Common myeloid progenitor, CD34-positive (primary cell): ENCODE results near the gene PIK3R2.
A peak's percentile ranks its signal among the peaks of the same experiment; 100 is the strongest.

Experiments used
- CTCF ChIA-PET: fragments of 350-600 bp; sonication (Branson Sonifier 250); formaldehyde crosslinking; loops from one replicate; lab custom pipeline; 2021; ENCODE audit warnings: antibody characterized with exemption; lab: Charles Lee
- POLR2A ChIA-PET: fragments of 350-600 bp; sonication (Branson Sonifier 250); formaldehyde crosslinking; loops from one replicate; lab custom pipeline; 2021; ENCODE audit warnings: antibody characterized with exemption; lab: Charles Lee
- DNase-seq, 3 donors: peaks; one replicate each; pipeline versions ENCODE4 v3.0.0 to v3.0.0-alpha.2; 2013
- H3K27ac ChIP-seq, 2 experiments: 1 replicate in 1 of 2; 2 replicates in 1 of 2; pipeline ENCODE4 v1.7.0; 2013; ENCODE audit warnings: inconsistent platforms in 2 of 2, low read length in 2 of 2, mild to moderate bottlenecking in 2 of 2, low read depth in 1 of 2, moderate library complexity in 1 of 2; ENCODE audit not compliant: severe bottlenecking in 2 of 2, insufficient read depth in 1 of 2, poor library complexity in 1 of 2
- H3K27me3 ChIP-seq, 5 experiments: replicated peaks in 2 of 5; 1 replicate in 3 of 5; 2 replicates in 2 of 5; pipeline versions ENCODE4 v1.6.1 to v1.7.0; 2013; ENCODE audit warnings: low read length in 4 of 5, mild to moderate bottlenecking in 2 of 5, moderate library complexity in 2 of 5, inconsistent platforms in 1 of 5; ENCODE audit not compliant: insufficient read depth in 5 of 5, control insufficient read depth in 4 of 5
- H3K36me3 ChIP-seq, 4 experiments: 1 replicate in 2 of 4; 2 replicates in 2 of 4; pipeline versions ENCODE4 v1.6.1 to v1.7.0; 2013; ENCODE audit warnings: low read length in 3 of 4, control low read depth in 1 of 4, mild to moderate bottlenecking in 1 of 4; ENCODE audit not compliant: control insufficient read depth in 4 of 4, insufficient read depth in 4 of 4
- H3K4me1 ChIP-seq, 4 experiments: 1 replicate in 3 of 4; 2 replicates in 1 of 4; pipeline versions ENCODE4 v1.6.1 to v1.7.1; 2013; ENCODE audit warnings: low read length in 3 of 4, mild to moderate bottlenecking in 3 of 4, control low read depth in 1 of 4, inconsistent platforms in 1 of 4, moderate library complexity in 1 of 4; ENCODE audit not compliant: control insufficient read depth in 4 of 4, insufficient read depth in 4 of 4; ENCODE audit errors: control extremely low read depth in 1 of 4
- H3K4me3 ChIP-seq, 7 experiments: 1 replicate in 4 of 7; 2 replicates in 3 of 7; pipeline versions ENCODE4 v1.5.1 to v1.7.0; 2013; ENCODE audit warnings: mild to moderate bottlenecking in 7 of 7, low read length in 6 of 7, moderate library complexity in 6 of 7, inconsistent platforms in 2 of 7, low read depth in 2 of 7, control low read depth in 1 of 7; ENCODE audit not compliant: insufficient read depth in 4 of 7, control insufficient read depth in 1 of 7; ENCODE audit errors: extremely low read depth in 1 of 7
- H3K9me3 ChIP-seq, 5 experiments: 1 replicate in 4 of 5; 2 replicates in 1 of 5; pipeline versions ENCODE4 v1.6.1 to v1.7.1; 2013; ENCODE audit warnings: low read length in 4 of 5, mild to moderate bottlenecking in 2 of 5, inconsistent platforms in 1 of 5, low read depth in 1 of 5, moderate library complexity in 1 of 5; ENCODE audit not compliant: control insufficient read depth in 4 of 5, insufficient read depth in 2 of 5; ENCODE audit errors: control extremely low read depth in 1 of 5
- WGBS: methylation state at CpG from one replicate; pipeline ENCODE4 v1.1.5; 2013; ENCODE audit not compliant: insufficient coverage; 5-methylcytosine and 5-hydroxymethylcytosine counted together

PIK3R2 gene

DNA sequence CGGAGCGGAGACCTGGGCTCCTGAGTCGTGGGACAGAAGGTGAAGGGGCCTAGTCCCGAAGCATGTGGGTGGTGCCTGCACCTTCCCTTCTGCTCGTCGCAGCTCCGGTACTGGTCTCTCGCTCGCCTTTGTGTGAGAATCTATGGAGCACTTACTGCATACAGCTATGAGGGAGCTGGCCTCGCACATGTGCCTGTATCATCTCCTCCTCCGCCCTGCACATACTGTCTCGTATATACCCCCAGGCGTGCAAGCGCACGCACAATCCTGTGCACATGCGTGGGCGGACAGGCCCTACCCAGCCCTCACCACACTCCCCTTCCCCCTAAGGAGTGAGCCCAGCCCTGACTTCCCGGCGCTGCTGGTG is 8.7 kb downstream of the PIK3R2 start:
- Histone ChIP-seq H3K4me3 (peak overlapping the region in 4 of 7 experiments; percentile 21 to 34 (median 32)), H3K4me1 (peaks cover 0 to 29% (median 23%) of the 10 kb centered on the region in 4 experiments), H3K36me3 (peaks cover 0 to 57% (median 31%) of the 10 kb centered on the region in 4 experiments), H3K27me3 (no peaks in the 10 kb centered on the region), H3K9me3 (no peaks in the 10 kb centered on the region), H3K27ac (no peak overlapping the region)
- ChIA-PET POLR2A (no interaction called here), CTCF (interaction anchor here (1.1 to 2.9 kb wide), 6 partner anchors 11 to 163 kb away, joined by 3 to 18 read pairs (median 6); partner anchors contain the start of gene IFI30)
- 77% methylated on average over 14 of the region's 19 CpGs for WGBS
- no peak for DNase-seq

DNA sequence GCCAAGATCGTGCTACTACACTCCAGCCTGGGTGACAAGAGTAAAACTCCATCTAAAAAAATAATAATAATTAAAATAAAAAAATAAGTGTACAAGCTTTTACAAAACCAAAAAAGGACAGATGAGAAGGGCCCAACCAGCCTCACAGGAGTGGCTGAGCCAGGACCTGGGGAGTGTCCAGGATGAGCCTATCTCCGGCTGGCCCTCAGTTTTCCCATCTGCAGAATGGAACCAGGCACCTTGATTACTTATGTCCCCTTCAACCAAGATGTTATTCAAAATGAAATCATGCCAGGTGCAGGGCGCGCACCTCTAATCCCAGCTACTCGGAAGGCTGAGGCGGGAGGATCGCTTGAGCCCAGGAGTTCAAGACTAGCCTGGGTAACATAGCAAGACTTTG is 11.1 kb downstream of the PIK3R2 start:
- CTCF ChIA-PET: interaction anchor here (0.6 to 2.0 kb wide), 6 partner anchors 8 to 88 kb away, joined by 3 to 7 read pairs (median 4); partner anchors contain the start of gene PIK3R2
- no peaks in the 10 kb centered on the region for H3K27me3 ChIP-seq
- POLR2A ChIA-PET: no interaction called here
- no peak overlapping the region for H3K4me3 ChIP-seq
- no peak for DNase-seq
- WGBS: 86% methylated on average over 1 of the region's 7 CpGs
- H3K9me3 ChIP-seq: no peaks in the 10 kb centered on the region
- H3K27ac ChIP-seq: no peak overlapping the region
- peaks cover 0 to 16% (median 14%) of the 10 kb centered on the region in 4 experiments for H3K4me1 ChIP-seq
- peaks cover 5 to 66% (median 42%) of the 10 kb centered on the region in 4 experiments for H3K36me3 ChIP-seq

DNA sequence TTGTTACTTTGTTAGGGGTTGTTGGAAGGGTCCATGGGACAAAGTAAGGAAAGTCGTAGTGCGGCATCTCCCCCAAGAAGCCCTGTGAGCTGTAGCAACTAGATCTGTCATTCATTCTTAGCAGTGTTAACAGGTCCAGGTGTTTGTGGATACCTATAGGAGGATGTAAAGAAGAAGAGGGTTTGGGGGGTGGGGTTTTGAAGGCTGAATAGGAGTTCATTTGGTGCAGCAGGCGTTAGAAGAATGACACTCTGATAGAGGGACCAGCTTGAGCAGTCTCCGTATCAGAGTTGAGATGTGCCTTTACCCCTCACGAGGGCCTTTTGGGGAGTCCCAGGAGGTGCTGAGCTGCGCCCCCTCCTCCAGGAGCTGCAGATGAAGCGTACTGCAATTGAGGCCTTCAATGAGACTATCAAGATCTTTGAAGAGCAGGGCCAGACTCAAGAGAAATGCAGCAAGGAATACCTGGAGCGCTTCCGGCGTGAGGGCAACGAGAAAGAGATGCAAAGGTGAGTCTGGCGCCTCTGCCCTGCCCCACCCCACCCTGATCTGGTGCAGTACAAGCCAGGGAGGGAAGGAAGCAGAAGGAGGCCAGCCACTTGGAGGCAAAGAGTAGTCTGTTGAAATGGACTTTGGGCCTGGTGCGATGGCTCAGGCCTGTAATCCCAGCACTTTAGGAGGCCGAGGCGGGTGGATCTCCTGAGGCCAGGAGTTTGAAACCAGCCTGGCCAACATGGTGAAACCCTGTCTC is 13.0 kb downstream of the PIK3R2 start:
- Histone ChIP-seq H3K36me3 (peaks cover 5 to 68% (median 43%) of the 10 kb centered on the region in 4 experiments), H3K27me3 (no peaks in the 10 kb centered on the region), H3K4me3 (no peak overlapping the region), H3K9me3 (no peaks in the 10 kb centered on the region), H3K27ac (no peak overlapping the region), H3K4me1 (peaks cover 0 to 15% (median 12%) of the 10 kb centered on the region in 4 experiments)
- POLR2A ChIA-PET: interaction anchor here (0.5 to 1.1 kb wide), 3 partner anchors 15 to 249 kb away, joined by 3 to 10 read pairs (median 3); no protein-coding TSS in a partner anchor
- no peak for DNase-seq
- CTCF ChIA-PET: interaction anchor here (0.7 to 2.2 kb wide), 10 partner anchors 10 to 167 kb away, joined by 3 to 13 read pairs (median 3); no protein-coding TSS in a partner anchor
- WGBS: 97% methylated on average over 12 of the region's 15 CpGs

- CTCF ChIA-PET: interaction anchor here (1.0 to 2.4 kb wide), 9 partner anchors 11 to 166 kb away, joined by 3 to 16 read pairs (median 5); no protein-coding TSS in a partner anchor
- H3K4me1 ChIP-seq: peaks cover 0 to 9% (median 6%) of the 10 kb centered on the region in 4 experiments
- H3K36me3 ChIP-seq: peaks cover 5 to 68% (median 43%) of the 10 kb centered on the region in 4 experiments
- H3K9me3 ChIP-seq: no peaks in the 10 kb centered on the region
- H3K4me3 ChIP-seq: no peak overlapping the region
- H3K27me3 ChIP-seq: no peaks in the 10 kb centered on the region
- POLR2A ChIA-PET: no interaction called here
- H3K27ac ChIP-seq: no peak overlapping the region
- WGBS: 98% methylated on average over 15 of the region's 21 CpGs
- no peak for DNase-seq
Measured at GRCh38 chr19:18167011-18167410, 14.0 kb downstream of the PIK3R2 start.

GRCh38 chr19:18167975-18168645 is 15.1 kb downstream of the PIK3R2 start:
- H3K4me3 ChIP-seq: no peak overlapping the region
- WGBS: 89% methylated on average over 9 of the region's 14 CpGs
- peaks cover 0 to 18% (median 12%) of the 10 kb centered on the region in 4 experiments for H3K4me1 ChIP-seq
- H3K27ac ChIP-seq: no peak overlapping the region
- H3K27me3 ChIP-seq: no peaks in the 10 kb centered on the region
- peak; percentile 63 to 79 (median 74) for DNase-seq
- no peaks in the 10 kb centered on the region for H3K9me3 ChIP-seq
- ChIA-PET POLR2A (interaction anchor here (0.6 to 1.0 kb wide), 2 partner anchors 13 to 144 kb away, joined by 3 to 6 read pairs; no protein-coding TSS in a partner anchor), CTCF (interaction anchor here (0.6 to 2.4 kb wide), 14 partner anchors 9 to 208 kb away, joined by 3 to 16 read pairs (median 4); no protein-coding TSS in a partner anchor)
- H3K36me3 ChIP-seq: peaks cover 5 to 57% (median 36%) of the 10 kb centered on the region in 4 experiments

- no peak overlapping the region for H3K27ac ChIP-seq
- WGBS: 97% methylated on average over 60 of the region's 66 CpGs
Measured at GRCh38 chr19:18168673-18169381, 15.9 kb downstream of the PIK3R2 start.

More at GRCh38 chr19:18168673-18169381, 15.9 kb downstream of the PIK3R2 start:
- DNase-seq: no peak
- H3K36me3 ChIP-seq: peaks cover 5 to 51% (median 31%) of the 10 kb centered on the region in 4 experiments
- ChIA-PET CTCF (interaction anchor here (0.8 to 2.7 kb wide), 13 partner anchors 8 to 158 kb away, joined by 3 to 16 read pairs (median 5); partner anchors contain the start of gene MPV17L2), POLR2A (interaction anchor here (1.0 kb wide), 1 partner anchor 145 kb away, joined by 3 read pairs; no protein-coding TSS in a partner anchor)
- no peaks in the 10 kb centered on the region for H3K9me3 ChIP-seq
- H3K27me3 ChIP-seq: no peaks in the 10 kb centered on the region
- peaks cover 0 to 25% (median 19%) of the 10 kb centered on the region in 4 experiments for H3K4me1 ChIP-seq
- H3K4me3 ChIP-seq: no peak overlapping the region
